Measurements from ENCODE around the gene LDLRAD3. TPM values are rescaled to one million over a fixed set of nuclear protein-coding genes. Genes with fewer than 3 reads are reported as not detected.

LDLRAD3 gene
- total RNA-seq, 1 experiment from 2014 or later, result 28.1 TPM

- BruUV-seq (replicated peaks), result no TSS peak
- H3K9me3 ChIP-seq (ENCODE audit: control insufficient read depth, insufficient read depth, low read depth, low read length), result no peaks in the 10 kb centered on the region
- ATAC-seq, result no peak
- ChIA-PET POLR2A (interaction anchor here (0.7 kb wide), 1 partner anchor 325 kb away, joined by 6 read pairs; no protein-coding TSS in a partner anchor), CTCF (no interaction called here)
- in situ Hi-C loops (cut with HindIII; ENCODE audit: low pct_unique_long_range_greater_than_20kb, low sequenced_read_pairs) (no loop called here), intact Hi-C loops (cut with micrococcal nuclease; ENCODE audit: unreplicated experiment) (no loop called here)
- TF ChIP-seq REST (IDR thresholded peaks at IDR 0.05; ENCODE audit: insufficient read depth in 1 of 2, low read depth in 2 of 2, low read length in 1 of 2) (no peak), POLR2AphosphoS5 (IDR thresholded peaks at IDR 0.05; ENCODE audit: low read depth, low read length) (no peak), SIN3A (IDR thresholded peaks at IDR 0.05; ENCODE audit: borderline replicate concordance, insufficient read depth, low read depth, low read length) (no peak), TCF7L2 (IDR thresholded peaks at IDR 0.05; ENCODE audit: low read depth, low read length) (no peak)
- TF ChIP-seq, protein P1, sequence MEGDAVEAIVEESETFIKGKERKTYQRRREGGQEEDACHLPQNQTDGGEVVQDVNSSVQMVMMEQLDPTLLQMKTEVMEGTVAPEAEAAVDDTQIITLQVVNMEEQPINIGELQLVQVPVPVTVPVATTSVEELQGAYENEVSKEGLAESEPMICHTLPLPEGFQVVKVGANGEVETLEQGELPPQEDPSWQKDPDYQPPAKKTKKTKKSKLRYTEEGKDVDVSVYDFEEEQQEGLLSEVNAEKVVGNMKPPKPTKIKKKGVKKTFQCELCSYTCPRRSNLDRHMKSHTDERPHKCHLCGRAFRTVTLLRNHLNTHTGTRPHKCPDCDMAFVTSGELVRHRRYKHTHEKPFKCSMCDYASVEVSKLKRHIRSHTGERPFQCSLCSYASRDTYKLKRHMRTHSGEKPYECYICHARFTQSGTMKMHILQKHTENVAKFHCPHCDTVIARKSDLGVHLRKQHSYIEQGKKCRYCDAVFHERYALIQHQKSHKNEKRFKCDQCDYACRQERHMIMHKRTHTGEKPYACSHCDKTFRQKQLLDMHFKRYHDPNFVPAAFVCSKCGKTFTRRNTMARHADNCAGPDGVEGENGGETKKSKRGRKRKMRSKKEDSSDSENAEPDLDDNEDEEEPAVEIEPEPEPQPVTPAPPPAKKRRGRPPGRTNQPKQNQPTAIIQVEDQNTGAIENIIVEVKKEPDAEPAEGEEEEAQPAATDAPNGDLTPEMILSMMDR (IDR thresholded peaks at IDR 0.05), result no peak
- no peaks in the 10 kb centered on the region for H3K27me3 ChIP-seq (ENCODE audit: control insufficient read depth, insufficient read depth, low read length)
- H3K27ac ChIP-seq (ENCODE audit: low read length), result no peak overlapping the region
- no peaks in the 10 kb centered on the region; the same call in 1 of the 2 replicates for H3K4me1 ChIP-seq (ENCODE audit: control insufficient read depth, insufficient read depth, low read length)
- H3K4me3 ChIP-seq (ENCODE audit: low read depth in 2 of 2, low read length in 2 of 2), result no peak overlapping the region
- DNase-seq (ENCODE audit: low read depth, low spot score), result no peak
- no peaks in the 10 kb centered on the region for H3K36me3 ChIP-seq (ENCODE audit: control insufficient read depth, insufficient read depth, low read length)
Observed at GRCh38 chr11:36196411-36196998, 252.6 kb downstream of the LDLRAD3 start.

DNA sequence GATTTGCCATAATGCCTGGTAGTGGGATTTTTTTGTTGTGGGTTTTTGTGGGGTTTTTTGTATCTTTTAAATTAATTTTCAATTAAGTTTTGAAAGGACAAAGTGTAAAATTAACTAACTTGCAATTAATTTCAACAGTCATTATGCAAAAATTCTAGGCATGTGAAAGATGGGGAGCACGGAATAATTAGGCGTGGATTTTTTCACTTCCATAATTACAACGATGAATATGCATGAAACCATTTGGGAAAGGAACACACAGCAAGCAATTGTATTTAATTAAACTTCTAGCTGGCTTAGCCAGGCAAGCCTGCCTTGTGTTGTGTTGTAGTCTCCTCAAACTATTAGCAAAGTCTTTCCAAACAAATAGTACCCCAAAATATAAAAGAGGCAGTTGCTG, 257.5 kb downstream of the LDLRAD3 start:
- Histone ChIP-seq H3K4me1 (ENCODE audit: control insufficient read depth, insufficient read depth, low read length) (no peaks in the 10 kb centered on the region), H3K4me3 (ENCODE audit: low read depth in 2 of 2, low read length in 2 of 2) (no peak overlapping the region), H3K27ac (ENCODE audit: low read length) (no peak overlapping the region), H3K36me3 (ENCODE audit: control insufficient read depth, insufficient read depth, low read length) (no peaks in the 10 kb centered on the region), H3K9me3 (ENCODE audit: control insufficient read depth, insufficient read depth, low read depth, low read length) (no peaks in the 10 kb centered on the region), H3K27me3 (ENCODE audit: control insufficient read depth, insufficient read depth, low read length) (no peaks in the 10 kb centered on the region)
- DNase-seq (ENCODE audit: low read depth, low spot score) (no peak), ATAC-seq (no peak)
- TF ChIP-seq TCF7L2 (IDR thresholded peaks at IDR 0.05; ENCODE audit: low read depth, low read length) (no peak), POLR2AphosphoS5 (IDR thresholded peaks at IDR 0.05; ENCODE audit: low read depth, low read length) (no peak), REST (IDR thresholded peaks at IDR 0.05; ENCODE audit: insufficient read depth in 1 of 2, low read depth in 2 of 2, low read length in 1 of 2) (no peak), SIN3A (IDR thresholded peaks at IDR 0.05; ENCODE audit: borderline replicate concordance, insufficient read depth, low read depth, low read length) (no peak)
- TF ChIP-seq, protein P1 (IDR thresholded peaks at IDR 0.05), result no peak
- ChIA-PET POLR2A (no interaction called here), CTCF (interaction anchor here (0.6 kb wide), 1 partner anchor 379 kb away, joined by 4 read pairs; no protein-coding TSS in a partner anchor)
- in situ Hi-C loops (cut with HindIII; ENCODE audit: low pct_unique_long_range_greater_than_20kb, low sequenced_read_pairs), result no loop called here
- BruUV-seq (replicated peaks), result no TSS peak
- intact Hi-C loops (cut with micrococcal nuclease; ENCODE audit: unreplicated experiment), result no loop called here

All from Panc1 (cell line).